Smooth muscle cell of bladder (primary cell): ENCODE measurements around the gene GLMN. TPM values are rescaled to one million over a fixed set of nuclear protein-coding genes. Genes with fewer than 3 reads are reported as not detected.

ENCODE experiments used
- total RNA-seq: library from RNA; depleted of rRNA; stranded (reverse); fragments of >200 nt; gene quantifications from 2 replicates; pipeline ENCODE4 v1.2.3, GENCODE V29; 2014

The GLMN gene, protein sequence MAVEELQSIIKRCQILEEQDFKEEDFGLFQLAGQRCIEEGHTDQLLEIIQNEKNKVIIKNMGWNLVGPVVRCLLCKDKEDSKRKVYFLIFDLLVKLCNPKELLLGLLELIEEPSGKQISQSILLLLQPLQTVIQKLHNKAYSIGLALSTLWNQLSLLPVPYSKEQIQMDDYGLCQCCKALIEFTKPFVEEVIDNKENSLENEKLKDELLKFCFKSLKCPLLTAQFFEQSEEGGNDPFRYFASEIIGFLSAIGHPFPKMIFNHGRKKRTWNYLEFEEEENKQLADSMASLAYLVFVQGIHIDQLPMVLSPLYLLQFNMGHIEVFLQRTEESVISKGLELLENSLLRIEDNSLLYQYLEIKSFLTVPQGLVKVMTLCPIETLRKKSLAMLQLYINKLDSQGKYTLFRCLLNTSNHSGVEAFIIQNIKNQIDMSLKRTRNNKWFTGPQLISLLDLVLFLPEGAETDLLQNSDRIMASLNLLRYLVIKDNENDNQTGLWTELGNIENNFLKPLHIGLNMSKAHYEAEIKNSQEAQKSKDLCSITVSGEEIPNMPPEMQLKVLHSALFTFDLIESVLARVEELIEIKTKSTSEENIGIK
- total RNA-seq: 7.7 and 8.0 TPM in 2 replicates

DNA sequence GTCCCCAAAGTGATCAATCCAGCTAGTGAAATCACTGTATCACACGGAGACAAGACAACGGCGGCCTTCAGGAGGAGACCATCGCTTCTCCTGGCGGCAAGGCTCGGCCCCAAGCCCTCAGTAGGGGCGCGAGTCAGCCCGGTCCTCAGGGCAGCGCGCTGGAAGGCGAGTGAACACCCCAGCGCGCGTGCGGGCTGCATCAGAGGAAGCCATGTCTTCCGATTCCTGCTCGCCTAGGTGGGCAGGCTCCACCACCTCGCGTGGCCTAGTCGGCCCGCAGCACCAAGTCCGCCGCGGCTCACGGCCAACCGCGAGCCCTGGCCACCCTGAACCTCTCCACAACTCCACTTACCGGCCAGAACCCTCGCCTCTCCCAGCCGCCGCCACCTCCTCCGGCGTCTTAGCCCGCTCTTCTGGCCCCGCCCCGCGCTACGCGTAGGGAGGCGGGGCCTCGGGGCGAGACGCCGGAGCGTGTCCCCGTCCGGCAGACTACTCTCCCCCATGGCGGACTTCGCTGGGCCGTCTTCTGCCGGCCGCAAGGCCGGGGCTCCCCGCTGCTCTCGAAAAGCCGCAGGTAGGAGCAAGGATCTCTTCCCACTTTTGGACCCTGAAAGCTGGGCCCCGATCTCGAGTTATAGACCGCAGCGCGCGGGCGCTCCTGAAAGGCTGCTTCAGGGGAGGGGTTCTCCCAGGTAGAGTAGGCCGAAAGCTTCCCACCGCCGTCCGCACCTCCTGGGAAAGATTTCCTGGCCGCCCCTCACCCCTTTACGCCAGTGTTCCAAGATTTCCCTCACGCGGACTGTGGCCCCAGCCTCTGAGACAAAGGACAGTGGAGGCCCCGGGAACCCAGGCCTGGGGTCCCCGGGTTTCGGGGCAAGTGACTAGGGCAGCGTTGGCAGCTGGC lies at the start of gene GLMN, which contains the start of gene RPAP2:
GLMN (minus strand) TSS at position 415 of the 904 bp plus-strand sequence. CDS start 988 bp downstream, outside the sequence.
RPAP2 (plus strand) TSS at position 487 of the 904 bp plus-strand sequence; CDS start at position 502, 15 bp downstream.

DNA sequence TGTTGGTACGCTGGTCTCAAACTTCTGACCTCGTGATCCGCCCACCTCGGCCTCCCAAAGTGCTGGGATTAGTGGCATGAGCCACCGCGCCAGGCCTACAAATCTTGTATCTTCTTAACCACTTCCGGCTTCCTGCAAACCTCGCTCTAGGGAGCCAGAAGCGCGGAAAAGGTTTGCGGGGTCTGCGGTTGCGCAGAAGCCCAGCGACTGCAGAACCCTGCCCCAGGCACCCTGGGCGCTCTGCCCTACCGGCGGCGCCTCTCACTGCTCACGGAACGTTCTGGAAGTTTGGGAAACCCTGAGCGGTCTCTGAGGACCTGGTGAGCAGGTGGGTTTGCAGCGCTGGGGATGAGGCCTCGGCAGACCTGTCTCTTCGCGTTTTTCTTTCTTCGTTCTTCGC lies 81.1 kb downstream of the GLMN start, which contains the start of gene C1orf146:
C1orf146 (plus strand) TSS at position 195 of the 400 bp plus-strand sequence. CDS start 13,506 bp downstream, outside the sequence.

Other genes with a start within 250 kb of the GLMN start
- 0.09 TPM in 1 of 2 replicates, not detected in the other for gene SETSIP, start 223.6 kb downstream of the GLMN start, total RNA-seq
- 5.4 and 6.8 TPM in 2 replicates for gene BTBD8, start 218.6 kb downstream of the GLMN start, total RNA-seq
- not detected in 2 replicates for gene C1orf146, start 81.1 kb downstream of the GLMN start, total RNA-seq
- 5.1 and 10.2 TPM in 2 replicates for gene RPAP2, start 72 bp upstream of the GLMN start, total RNA-seq
- gene GFI1, start 187.9 kb upstream of the GLMN start, total RNA-seq: under 0.01 and 0.09 TPM in 2 replicates